GM18861 (cell line): ENCODE measurements around the gene SHROOM3.
"Not testable (repeated sequence)": the region's sequence is repeated elsewhere in the genome, so short reads cannot be mapped to it uniquely, and the experiment has no call there.

Source experiments
- ATAC-seq: cut with Tn5 transposase; IDR thresholded peaks from one replicate; pipeline ENCODE4 v1.9.1; 2021; ENCODE audit not compliant: unreplicated experiment

Gene SHROOM3

GRCh38 chr4:76589402-76589801 lies 154.4 kb downstream of the SHROOM3 start:
- ATAC-seq = no peak

- no peak for ATAC-seq
Observed at GRCh38 chr4:76589872-76590797, 155.1 kb downstream of the SHROOM3 start.

DNA sequence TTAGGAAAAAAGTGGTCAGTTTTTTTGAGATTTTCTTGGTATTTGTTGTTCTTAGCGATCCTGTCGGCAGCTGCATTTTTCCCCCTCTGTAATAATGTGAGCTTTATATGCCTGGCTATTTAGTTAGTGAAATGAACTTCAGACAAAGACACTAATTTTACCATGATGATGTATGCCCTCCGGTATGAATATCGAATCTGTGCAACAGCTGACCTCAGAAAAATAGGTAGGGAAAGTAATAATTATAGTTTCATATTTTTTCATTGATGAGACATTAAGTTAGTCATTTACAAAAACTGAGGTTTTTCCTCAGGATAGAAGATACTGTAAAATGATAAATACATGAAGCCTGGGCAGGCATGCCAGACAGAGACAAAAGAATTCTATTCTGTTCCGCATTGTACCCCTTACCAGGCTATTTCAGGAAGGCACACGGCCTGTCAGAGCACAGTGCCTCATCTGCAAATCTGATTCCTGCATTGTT lies 155.8 kb downstream of the SHROOM3 start:
- ATAC-seq = no peak

GRCh38 chr4:76591992-76592391 lies 157.0 kb downstream of the SHROOM3 start:
- no peak for ATAC-seq

GRCh38 chr4:76592460-76592859 lies 157.4 kb downstream of the SHROOM3 start:
- no peak for ATAC-seq

GRCh38 chr4:76594173-76594572 lies 159.1 kb downstream of the SHROOM3 start:
- no peak for ATAC-seq

DNA sequence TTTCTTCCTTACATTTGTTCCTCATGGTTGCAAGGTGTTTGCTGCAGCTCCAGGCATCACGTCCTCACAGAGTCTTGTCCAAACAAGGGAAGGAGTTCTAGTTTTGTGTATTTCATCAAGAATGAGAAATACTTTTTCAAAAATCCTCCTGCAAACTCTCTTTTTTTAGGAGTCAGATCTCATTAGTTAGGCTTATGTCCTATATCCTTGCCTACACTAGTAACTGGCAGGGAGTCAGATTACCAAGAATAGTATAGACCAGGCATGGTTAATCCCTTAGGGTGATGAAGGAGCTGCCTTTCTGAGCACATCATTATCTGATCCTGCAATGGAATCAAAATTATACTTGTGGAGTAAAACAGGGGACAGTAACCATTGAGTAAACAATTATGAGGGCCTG lies 160.4 kb downstream of the SHROOM3 start:
- no peak for ATAC-seq

GRCh38 chr4:76596713-76597112 lies 161.7 kb downstream of the SHROOM3 start:
- no peak for ATAC-seq

DNA sequence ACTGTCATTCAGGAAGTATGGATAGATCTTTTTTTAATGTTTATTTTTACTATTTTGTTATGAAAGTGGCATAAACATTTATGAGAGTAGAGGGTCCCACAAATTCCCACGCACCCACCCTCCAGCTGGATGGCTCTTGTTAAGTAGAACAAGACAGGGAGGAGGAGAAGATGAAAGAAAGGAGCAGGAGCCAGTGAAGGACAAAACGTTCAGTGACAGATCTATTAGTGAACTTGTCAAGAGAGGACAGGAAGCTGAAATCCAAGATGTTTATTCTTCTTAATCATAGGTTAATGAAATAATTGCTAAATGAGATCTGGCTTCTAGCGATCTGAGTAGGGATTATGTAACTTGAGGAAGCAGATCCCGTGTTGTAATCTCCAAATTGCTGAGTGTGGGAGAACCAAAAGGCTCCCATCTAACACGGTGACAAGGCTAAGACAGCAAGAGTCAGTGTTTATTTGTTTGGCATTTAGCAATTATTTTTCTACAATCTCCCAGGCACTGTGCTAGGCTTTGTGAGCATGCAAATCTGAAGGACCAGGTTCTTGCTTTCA lies 162.5 kb downstream of the SHROOM3 start:
- no peak for ATAC-seq

- no peak for ATAC-seq
Observed at GRCh38 chr4:76600447-76600846, 165.4 kb downstream of the SHROOM3 start.

DNA sequence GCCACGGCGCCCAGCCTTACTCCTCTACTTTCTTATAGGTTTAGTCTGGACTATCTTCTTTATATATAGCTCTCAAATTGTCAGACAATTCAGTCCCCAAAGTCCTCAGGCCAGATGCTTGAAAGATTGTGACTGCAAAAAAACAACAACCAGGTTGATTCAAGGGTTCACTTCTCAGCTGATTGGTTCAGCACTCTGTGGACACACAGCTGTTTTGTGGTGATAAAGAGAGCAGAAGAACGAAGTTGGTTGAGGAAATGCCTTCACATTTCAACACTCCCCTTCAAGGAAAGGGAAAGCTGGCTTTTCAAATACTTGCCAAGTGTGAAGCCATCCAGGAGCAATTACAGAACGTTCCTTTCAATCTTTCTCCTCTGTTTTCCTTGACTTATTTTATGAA lies 166.8 kb downstream of the SHROOM3 start:
- ATAC-seq = no peak

DNA sequence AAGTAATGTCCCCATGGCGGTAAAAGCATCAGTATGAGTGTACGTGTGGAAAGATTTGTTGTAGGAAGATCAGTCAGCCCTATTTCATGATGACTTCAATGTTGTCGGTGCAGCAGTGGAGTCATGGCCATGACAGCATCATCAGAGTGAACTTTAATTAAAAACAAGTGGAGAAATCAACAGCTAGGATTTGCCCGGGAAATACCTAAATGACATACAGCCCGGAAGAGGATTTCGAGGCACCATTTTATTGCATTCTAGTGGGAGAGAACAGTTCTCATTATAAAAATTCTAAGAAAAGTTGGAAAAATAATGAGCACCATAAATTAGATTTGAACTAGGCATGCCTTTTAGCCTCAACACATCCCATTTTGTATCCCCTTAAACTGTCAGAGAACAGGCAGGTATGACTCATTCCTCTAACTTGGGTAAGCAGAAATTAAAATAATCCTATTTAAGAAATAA lies 170.1 kb downstream of the SHROOM3 start:
- ATAC-seq = no peak

- no peak for ATAC-seq
Observed at GRCh38 chr4:76606645-76607265, 171.7 kb downstream of the SHROOM3 start.

GRCh38 chr4:76607266-76607799 lies 172.3 kb downstream of the SHROOM3 start:
- peak; percentile 93 for ATAC-seq

DNA sequence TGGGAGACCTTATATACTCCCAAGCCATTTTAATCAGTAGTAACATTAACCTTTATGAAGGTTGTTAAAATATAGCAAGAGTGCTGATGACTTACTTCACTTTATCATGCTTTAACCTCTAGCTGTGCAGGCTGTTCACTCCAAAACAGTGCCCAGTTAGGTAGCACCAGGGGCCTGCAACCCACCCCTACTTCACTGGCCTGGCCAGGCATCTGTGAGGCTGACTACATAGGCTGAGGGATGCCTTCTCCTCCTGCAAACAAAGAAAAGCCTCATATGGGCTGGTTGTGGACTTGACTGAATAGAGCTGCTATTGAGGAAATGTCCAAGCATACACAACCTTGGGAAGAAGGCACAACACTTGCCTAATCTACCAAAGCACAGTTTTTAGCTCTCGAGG lies 172.8 kb downstream of the SHROOM3 start:
- no peak for ATAC-seq

GRCh38 chr4:76608549-76608948 lies 173.5 kb downstream of the SHROOM3 start:
- not testable (repeated sequence) for ATAC-seq

DNA sequence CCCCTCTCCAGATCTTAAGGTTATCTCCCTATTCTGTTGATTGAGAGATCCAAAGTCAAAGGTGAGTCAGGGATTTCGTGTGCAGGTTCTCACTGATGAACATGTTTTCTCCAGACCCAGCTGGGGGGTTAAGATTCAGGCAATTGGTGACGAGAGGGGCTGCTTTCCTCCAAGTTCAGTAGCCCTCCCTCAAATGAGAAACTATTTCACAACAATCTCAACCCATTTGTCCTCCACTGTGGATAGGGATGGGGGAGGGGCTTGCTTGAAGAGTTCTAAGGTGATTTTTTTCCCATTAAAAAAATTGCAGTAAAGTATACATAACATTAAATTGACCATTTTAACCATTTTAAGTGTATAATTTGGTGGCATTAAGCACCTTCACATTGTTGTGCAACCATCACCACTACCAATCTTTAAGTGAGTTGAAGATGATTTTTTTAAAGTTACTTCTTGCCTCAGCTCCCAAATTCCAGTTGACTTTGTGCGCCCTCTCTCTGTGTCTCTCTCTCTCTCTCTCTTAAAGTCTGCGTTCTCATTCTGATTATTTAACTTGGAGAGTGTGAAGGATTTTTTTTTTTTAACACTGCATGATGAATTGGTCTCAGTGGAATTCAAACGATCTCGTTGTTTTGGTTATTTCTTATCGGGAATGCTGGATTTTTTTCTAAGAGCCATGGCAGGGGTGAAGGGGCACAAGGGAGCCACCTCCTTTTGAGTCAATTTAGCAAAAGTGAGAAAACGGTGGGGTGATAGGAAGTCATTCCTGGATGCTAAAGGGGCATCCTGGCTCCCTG lies 175.9 kb downstream of the SHROOM3 start:
- ATAC-seq = no peak

DNA sequence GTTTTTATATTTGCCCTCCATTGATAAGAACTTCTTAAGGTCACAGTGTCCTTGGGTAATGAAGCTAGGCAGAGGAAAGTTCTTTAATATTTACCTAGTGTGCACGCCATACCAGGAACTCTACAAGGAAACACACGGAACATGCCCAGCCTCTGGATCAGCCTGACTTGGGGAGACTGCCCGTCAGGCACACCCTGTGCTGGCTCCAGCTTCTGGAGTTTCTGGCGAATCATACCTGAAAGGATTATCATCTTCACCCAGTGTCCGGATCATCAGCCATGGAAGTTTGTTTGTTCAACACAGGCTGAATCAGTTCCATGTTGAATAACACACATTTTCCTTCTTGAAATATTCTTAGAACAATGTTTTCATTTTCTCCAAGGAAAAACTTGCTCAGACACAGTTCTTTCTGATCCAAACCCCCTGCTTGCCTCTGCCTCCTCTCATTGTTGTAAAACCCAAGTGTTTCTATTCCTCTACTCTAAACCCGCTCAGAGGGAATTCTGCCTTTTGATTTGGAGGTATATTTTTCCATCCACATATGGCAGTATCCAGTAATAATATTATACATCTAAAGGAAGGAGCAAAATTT lies 176.7 kb downstream of the SHROOM3 start:
- no peak for ATAC-seq

- no peak for ATAC-seq
Observed at GRCh38 chr4:76614589-76614988, 179.6 kb downstream of the SHROOM3 start.

GRCh38 chr4:76615999-76616398 lies 181.0 kb downstream of the SHROOM3 start:
- no peak for ATAC-seq
